Measurements from ENCODE around the gene SLC12A5. TPM values are rescaled to one million over a fixed set of nuclear protein-coding genes. Genes with fewer than 3 reads are reported as not detected.

The SLC12A5 gene
- total RNA-seq, 4 donors from 2014 or later = not detected

DNA sequence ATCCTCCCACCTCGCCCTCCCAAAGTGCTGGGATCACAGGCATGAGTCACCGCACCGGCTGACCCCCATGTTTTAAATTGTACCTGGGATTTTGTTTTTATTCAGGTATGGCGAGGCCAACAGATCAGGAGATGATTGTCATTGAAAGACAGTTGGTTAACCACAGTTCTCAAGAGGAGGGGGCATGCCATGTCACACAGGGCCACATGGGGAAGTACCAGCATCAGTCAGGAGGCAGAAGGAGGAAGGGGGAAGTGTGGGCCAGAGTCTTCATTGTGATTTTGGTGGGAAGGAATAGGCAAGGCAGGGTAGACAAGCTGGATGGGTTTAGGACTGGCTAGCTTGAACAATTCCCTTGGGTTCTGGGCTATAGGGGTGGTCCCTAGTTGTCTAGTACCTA, 30.3 kb upstream of the SLC12A5 start:
- Histone ChIP-seq H3K4me3 (no peak overlapping the region), H3K36me3 (no peaks in the 10 kb centered on the region), H3K4me1 (peaks cover 0 to under 1% (median 0%) of the 10 kb centered on the region in 4 donors), H3K27ac (no peak overlapping the region), H3K9me3 (no peaks in the 10 kb centered on the region), H3K27me3 (no peaks in the 10 kb centered on the region)
- DNase-seq = peak in 2 of 3 donors; percentile 5 to 37
- no peak for TF ChIP-seq POLR2A (IDR thresholded peaks at IDR 0.05)
- TF ChIP-seq, protein P1, sequence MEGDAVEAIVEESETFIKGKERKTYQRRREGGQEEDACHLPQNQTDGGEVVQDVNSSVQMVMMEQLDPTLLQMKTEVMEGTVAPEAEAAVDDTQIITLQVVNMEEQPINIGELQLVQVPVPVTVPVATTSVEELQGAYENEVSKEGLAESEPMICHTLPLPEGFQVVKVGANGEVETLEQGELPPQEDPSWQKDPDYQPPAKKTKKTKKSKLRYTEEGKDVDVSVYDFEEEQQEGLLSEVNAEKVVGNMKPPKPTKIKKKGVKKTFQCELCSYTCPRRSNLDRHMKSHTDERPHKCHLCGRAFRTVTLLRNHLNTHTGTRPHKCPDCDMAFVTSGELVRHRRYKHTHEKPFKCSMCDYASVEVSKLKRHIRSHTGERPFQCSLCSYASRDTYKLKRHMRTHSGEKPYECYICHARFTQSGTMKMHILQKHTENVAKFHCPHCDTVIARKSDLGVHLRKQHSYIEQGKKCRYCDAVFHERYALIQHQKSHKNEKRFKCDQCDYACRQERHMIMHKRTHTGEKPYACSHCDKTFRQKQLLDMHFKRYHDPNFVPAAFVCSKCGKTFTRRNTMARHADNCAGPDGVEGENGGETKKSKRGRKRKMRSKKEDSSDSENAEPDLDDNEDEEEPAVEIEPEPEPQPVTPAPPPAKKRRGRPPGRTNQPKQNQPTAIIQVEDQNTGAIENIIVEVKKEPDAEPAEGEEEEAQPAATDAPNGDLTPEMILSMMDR (IDR thresholded peaks at IDR 0.05) = no peak

DNA sequence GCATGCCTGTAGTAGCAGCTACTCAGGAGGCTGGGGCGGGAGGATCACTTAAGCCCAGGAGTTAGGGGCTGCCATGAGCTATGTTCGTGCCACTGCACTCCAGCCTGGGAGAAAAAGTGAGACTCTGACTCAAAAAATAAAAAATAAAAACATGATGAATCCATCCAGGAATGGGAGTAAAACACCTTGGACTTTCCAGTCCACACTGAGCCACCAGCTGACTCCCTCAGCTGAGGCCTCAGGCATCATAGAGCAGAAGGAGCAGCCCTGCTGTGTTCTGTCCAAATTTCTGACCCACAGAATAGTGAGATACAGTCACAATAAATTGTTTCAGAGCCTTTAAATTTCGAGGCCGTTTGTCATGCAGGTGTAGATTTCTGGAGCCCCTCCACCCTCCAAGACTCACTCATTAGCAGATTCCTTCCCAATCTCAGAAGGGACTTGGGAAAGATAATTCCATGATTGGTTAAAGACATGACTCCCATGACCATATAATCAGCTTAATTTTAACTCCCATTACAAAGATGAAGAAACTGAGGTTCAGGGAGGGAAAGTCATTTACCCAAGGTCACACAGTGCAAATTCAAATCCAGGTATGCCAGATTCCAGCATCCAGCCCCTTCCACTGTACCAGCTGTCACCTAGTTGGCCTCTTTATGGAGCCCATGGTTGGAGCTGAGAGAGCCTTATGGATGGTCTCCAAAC, 29.3 kb upstream of the SLC12A5 start:
- no peak for TF ChIP-seq POLR2A (IDR thresholded peaks at IDR 0.05)
- TF ChIP-seq, protein P1 (IDR thresholded peaks at IDR 0.05) = no peak
- no peaks in the 10 kb centered on the region for H3K9me3 ChIP-seq
- no peaks in the 10 kb centered on the region for H3K27me3 ChIP-seq
- peaks cover 0 to 10% (median 3%) of the 10 kb centered on the region in 4 donors for H3K4me1 ChIP-seq
- H3K27ac ChIP-seq = no peak overlapping the region
- no peak for DNase-seq
- H3K4me3 ChIP-seq = no peak overlapping the region
- H3K36me3 ChIP-seq = no peaks in the 10 kb centered on the region

DNA sequence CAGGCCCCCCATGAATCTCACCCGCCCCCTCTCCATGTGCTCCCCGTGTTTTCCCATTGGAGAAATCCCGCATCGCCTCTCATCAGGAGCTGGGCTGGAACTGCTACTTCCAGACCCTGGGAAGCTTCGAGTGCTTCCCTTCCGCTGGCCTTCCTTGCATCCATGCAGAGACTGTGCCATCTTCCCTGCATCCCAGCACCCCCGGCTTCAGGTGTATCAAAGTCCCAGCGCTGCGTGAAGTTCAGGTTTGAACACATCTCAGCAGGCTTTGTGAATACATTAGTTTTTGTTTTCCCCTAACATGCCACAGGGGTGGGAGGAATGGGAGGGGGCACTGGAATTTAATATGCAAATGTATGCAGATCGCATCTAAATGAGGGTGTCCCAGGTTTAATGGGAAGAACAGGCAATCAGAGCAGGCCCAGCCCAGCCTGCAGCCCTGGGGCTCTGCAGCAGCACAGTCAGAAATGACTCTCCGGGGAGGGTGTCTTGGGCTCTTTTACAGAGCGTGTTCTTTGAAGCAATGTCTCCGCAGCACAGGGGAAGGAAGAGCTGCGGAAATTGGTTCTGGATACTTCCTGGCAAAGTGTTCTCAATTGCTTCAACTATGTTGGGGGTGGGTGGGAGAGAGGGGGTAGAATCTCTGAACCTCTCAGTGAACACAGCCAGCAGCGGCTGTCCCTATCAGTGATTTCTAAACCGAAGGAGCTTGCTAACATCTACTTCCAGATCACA, 28.6 kb upstream of the SLC12A5 start:
- no peak overlapping the region for H3K27ac ChIP-seq
- no peaks in the 10 kb centered on the region for H3K27me3 ChIP-seq
- H3K36me3 ChIP-seq = no peaks in the 10 kb centered on the region
- peaks cover 0 to 15% (median 6%) of the 10 kb centered on the region in 4 donors for H3K4me1 ChIP-seq
- H3K9me3 ChIP-seq = no peaks in the 10 kb centered on the region
- TF ChIP-seq POLR2A (IDR thresholded peaks at IDR 0.05) = no peak
- TF ChIP-seq, protein P1 (IDR thresholded peaks at IDR 0.05) = no peak
- no peak overlapping the region for H3K4me3 ChIP-seq
- peak in 1 of 3 donors; percentile 11 for DNase-seq

DNA sequence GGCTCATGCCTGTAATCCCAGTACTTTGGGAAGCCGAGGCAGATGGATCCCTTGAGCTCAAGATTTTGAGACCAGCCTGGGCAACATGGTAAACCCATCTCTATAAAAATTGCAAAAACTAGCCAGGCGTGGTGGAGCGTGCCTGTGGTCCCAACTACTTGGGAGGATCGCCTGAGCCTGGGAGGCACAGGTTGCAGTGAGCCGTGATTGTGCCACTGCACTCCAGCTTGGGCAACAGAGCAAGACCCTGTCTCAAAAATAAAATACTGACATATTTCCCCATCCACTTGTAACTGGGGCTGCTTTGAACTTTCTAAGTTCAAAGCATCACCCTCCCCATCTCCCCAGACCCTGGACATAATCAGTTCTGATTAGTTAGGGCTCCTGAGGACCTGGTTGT, 27.5 kb upstream of the SLC12A5 start:
- Histone ChIP-seq H3K36me3 (no peaks in the 10 kb centered on the region), H3K27ac (no peak overlapping the region), H3K4me3 (no peak overlapping the region), H3K4me1 (peaks cover 0 to 18% (median 9%) of the 10 kb centered on the region in 4 donors), H3K9me3 (no peaks in the 10 kb centered on the region), H3K27me3 (no peaks in the 10 kb centered on the region)
- TF ChIP-seq, protein P1 (IDR thresholded peaks at IDR 0.05) = no peak
- no peak for TF ChIP-seq POLR2A (IDR thresholded peaks at IDR 0.05)
- DNase-seq = peak in 1 of 3 donors; percentile 16

DNA sequence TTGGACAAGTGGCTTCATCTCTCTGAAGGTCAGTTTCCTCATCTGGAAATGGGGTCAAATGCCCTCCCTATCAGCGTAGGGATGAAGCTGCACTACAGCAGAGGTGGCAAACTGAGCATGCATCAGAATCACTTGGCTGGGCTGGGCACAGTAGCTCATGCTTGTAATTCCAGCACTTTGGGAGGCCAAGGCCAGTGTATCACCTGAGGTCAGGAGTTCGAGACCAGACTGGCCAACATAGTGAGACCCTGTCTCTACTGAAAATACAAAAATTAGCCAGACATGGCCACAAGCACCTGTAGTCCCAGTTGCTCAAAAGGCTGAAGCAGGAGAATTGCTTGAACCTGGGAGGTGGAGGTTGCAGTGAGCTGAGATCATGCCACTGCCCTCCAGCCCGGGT, 27.0 kb upstream of the SLC12A5 start:
- no peaks in the 10 kb centered on the region for H3K9me3 ChIP-seq
- no peaks in the 10 kb centered on the region for H3K27me3 ChIP-seq
- no peak overlapping the region for H3K27ac ChIP-seq
- no peak overlapping the region for H3K4me3 ChIP-seq
- no peaks in the 10 kb centered on the region for H3K36me3 ChIP-seq
- TF ChIP-seq, protein P1 (IDR thresholded peaks at IDR 0.05) = no peak
- TF ChIP-seq POLR2A (IDR thresholded peaks at IDR 0.05) = no peak
- no peak for DNase-seq
- peaks cover 0 to 18% (median 9%) of the 10 kb centered on the region in 4 donors for H3K4me1 ChIP-seq

All from Peyer's patch (tissue), 4 donors.